ENCODE measurements around the gene ABCB8. TPM values are rescaled to one million over a fixed set of nuclear protein-coding genes. Genes with fewer than 3 reads are reported as not detected.

Gene ABCB8
- polyA plus RNA-seq, 1 of the 3 experiments (the other 2 are of a cell fraction): 36.0 TPM

- Histone ChIP-seq H3K4me1 (ENCODE audit: control insufficient read depth in 1 of 2, insufficient read depth in 2 of 2, low read depth in 1 of 2, low read length in 1 of 2) (peaks cover 10 to 15% of the 10 kb centered on the region in 2 experiments), H3K4me3 (ENCODE audit: low read depth in 2 of 2, low read length in 1 of 2) (no peak overlapping the region), H3K9me2 (no peaks in the 10 kb centered on the region), H3K4me2 (no peak overlapping the region), H3K27ac (ENCODE audit: low read depth in 2 of 2, low read length in 1 of 2) (no peak overlapping the region), H3K36me3 (replicated peaks in 1 of 2; ENCODE audit: control insufficient read depth in 1 of 2, insufficient read depth in 2 of 2, low read length in 1 of 2) (peaks cover 40 to 76% of the 10 kb centered on the region in 2 experiments), H3K27me3 (ENCODE audit: insufficient read depth) (no peaks in the 10 kb centered on the region), H3F3A (replicated peaks; ENCODE audit: insufficient read depth) (peaks cover 48% of the 10 kb centered on the region), H3K9ac (no peak overlapping the region), H4K20me1 (ENCODE audit: insufficient read depth) (no peaks in the 10 kb centered on the region; the same call in 1 of the 2 replicates), H3K79me2 (ENCODE audit: insufficient read depth) (peaks cover 32% of the 10 kb centered on the region), H3K9me3 (no peaks in the 10 kb centered on the region), H2AFZ (ENCODE audit: low read depth) (no peak overlapping the region)
- WGBS (ENCODE audit: low lambda C conversion rate): 86% methylated on average over 7 of the region's 7 CpGs
- ChIA-PET POLR2A (interaction anchor here (1.3 to 1.5 kb wide), 2 partner anchors 9 to 48 kb away, joined by 4 to 5 read pairs; partner anchors contain the start of gene ABCB8), CTCF (interaction anchor here (0.6 to 21.3 kb wide), 5 partner anchors 8 to 678 kb away, joined by 3 to 474 read pairs (median 4); partner anchors contain the start of genes CDK5 and SLC4A2)
- no peak for DNase-seq
- TF ChIP-seq GATA2 (CRISPR knock-in tag; IDR thresholded peaks at IDR 0.05) (no peak), JUND (IDR thresholded peaks at IDR 0.05) (no peak), FOSL2 (IDR thresholded peaks at IDR 0.05; ENCODE audit: borderline replicate concordance, low read depth) (no peak), PBX3 (IDR thresholded peaks at IDR 0.05) (no peak)
Observed at GRCh38 chr7:151075662-151075971, 47.4 kb downstream of the ABCB8 start.

GRCh38 chr7:151075978-151076426 lies 47.8 kb downstream of the ABCB8 start:
- Histone ChIP-seq H3K9me2 (no peaks in the 10 kb centered on the region), H4K20me1 (ENCODE audit: insufficient read depth) (no peaks in the 10 kb centered on the region; the same call in 1 of the 2 replicates), H3K9ac (no peak overlapping the region), H3K9me3 (no peaks in the 10 kb centered on the region), H3F3A (replicated peaks; ENCODE audit: insufficient read depth) (peaks cover 48% of the 10 kb centered on the region), H3K79me2 (ENCODE audit: insufficient read depth) (peaks cover 34% of the 10 kb centered on the region), H3K4me3 (ENCODE audit: low read depth in 2 of 2, low read length in 1 of 2) (no peak overlapping the region), H3K4me1 (ENCODE audit: control insufficient read depth in 1 of 2, insufficient read depth in 2 of 2, low read depth in 1 of 2, low read length in 1 of 2) (peaks cover 12 to 17% of the 10 kb centered on the region in 2 experiments), H3K36me3 (replicated peaks in 1 of 2; ENCODE audit: control insufficient read depth in 1 of 2, insufficient read depth in 2 of 2, low read length in 1 of 2) (peaks cover 39 to 72% of the 10 kb centered on the region in 2 experiments), H3K27me3 (ENCODE audit: insufficient read depth) (no peaks in the 10 kb centered on the region), H2AFZ (ENCODE audit: low read depth) (no peak overlapping the region), H3K27ac (ENCODE audit: low read depth in 2 of 2, low read length in 1 of 2) (no peak overlapping the region), H3K4me2 (no peak overlapping the region)
- no peak for TF ChIP-seq CHD2 (IDR thresholded peaks at IDR 0.05; ENCODE audit: low read length, partially characterized antibody)
- TF ChIP-seq NRF1 (IDR thresholded peaks at IDR 0.05; ENCODE audit: low read depth, low read length): no peak
- no peak for TF ChIP-seq TAF1 (IDR thresholded peaks at IDR 0.05; ENCODE audit: borderline replicate concordance, low read depth, low read length)
- no peak for TF ChIP-seq MEF2A (IDR thresholded peaks at IDR 0.05; ENCODE audit: borderline replicate concordance, low read depth)
- TF ChIP-seq POLR2AphosphoS5 (IDR thresholded peaks at IDR 0.05; ENCODE audit: low read depth, low read length): no peak; the same call in 1 of the 2 replicates
- TF ChIP-seq YY1 (IDR thresholded peaks at IDR 0.05; ENCODE audit: low read depth): no peak
- TF ChIP-seq ELF1 (IDR thresholded peaks at IDR 0.05): no peak
- ChIA-PET POLR2A (interaction anchor here (1.3 to 1.5 kb wide), 3 partner anchors 8 to 48 kb away, joined by 3 to 5 read pairs (median 4); partner anchors contain the start of gene ABCB8), CTCF (interaction anchor here (0.6 to 21.3 kb wide), 14 partner anchors 8 to 679 kb away, joined by 3 to 474 read pairs (median 4); partner anchors contain the start of genes CDK5, GBX1 and SLC4A2)
- no peak for DNase-seq
- 96% methylated on average over 22 of the region's 22 CpGs for WGBS (ENCODE audit: low lambda C conversion rate)

All from SK-N-SH (cell line).